K562 (cell line): ENCODE data around the gene SMURF1. TPM values are rescaled to one million over a fixed set of nuclear protein-coding genes. Genes with fewer than 3 reads are reported as not detected.

Experiments used
- ATAC-seq: fragments of 200-7000 bp; cut with Tn5 transposase; 3 replicates; pipeline ENCODE4 v1.9.1; 2020; ENCODE audit warnings: moderate library complexity
- BruUV-seq: library from RNA; stranded (reverse); fragments of 400-500 nt; replicated peaks from 2 replicates; lab custom pipeline; 2021; lab: Mats Ljungman, UMichigan
- CTCF ChIA-PET: fragments of 300-600 bp; formaldehyde crosslinking; extraction: SDS; loops from one replicate; lab custom pipeline; 2021; ENCODE audit warnings: low intra/inter-chr PET ratio; lab: Yijun Ruan, JAX
- POLR2A ChIA-PET: fragments of 300-600, 350-650 bp; sonication (Branson Sonifier 250); formaldehyde crosslinking; extraction: SDS; loops from one replicate; lab custom pipeline; 2021; ENCODE audit warnings: antibody characterized with exemption, inconsistent platforms; lab: Yijun Ruan, JAX
- DNase-seq, 4 experiments: peaks; one replicate each; pipeline versions ENCODE4 v3.0.0 to v3.0.0-alpha.2; 2011 to 2018; ENCODE audit warnings: low spot score in 3 of 4, mixed read lengths in 3 of 4; ENCODE audit errors: extremely low read depth in 1 of 4
- FAIRE-seq: peaks from 2 replicates; lab custom pipeline; 2011; peaks lifted over from hg19 to GRCh38; lab: Jason Lieb, UNC
- H2AFZ ChIP-seq: 2 replicates; pipeline ENCODE4 v1.6.0; 2011; ENCODE audit warnings: low read depth, low read length, control low read depth, inconsistent platforms
- H3K27ac ChIP-seq: fragments of 200-600 bp; 3 replicates; pipeline ENCODE4 v1.8.0; 2011; ENCODE audit warnings: low read depth, mild to moderate bottlenecking, control low read depth, inconsistent platforms, low read length, moderate library complexity, mixed read lengths; ENCODE audit errors: extremely low read depth
- H3K27me3 ChIP-seq, 2 experiments: fragments of 300-600 bp in 1 of 2; 2 replicates in 1 of 2; 3 replicates in 1 of 2; pipeline versions ENCODE4 v1.6.0 to v1.8.0; 2011; ENCODE audit warnings: inconsistent platforms in 2 of 2, low read length in 2 of 2, mild to moderate bottlenecking in 1 of 2, mixed read lengths in 1 of 2, moderate library complexity in 1 of 2; ENCODE audit not compliant: control insufficient read depth in 2 of 2, insufficient read depth in 2 of 2
- H3K36me3 ChIP-seq: fragments of 300-600 bp; 3 replicates; pipeline ENCODE4 v1.8.0; 2011; ENCODE audit warnings: mild to moderate bottlenecking, low read length, inconsistent platforms; ENCODE audit not compliant: control insufficient read depth, insufficient read depth
- H3K4me1 ChIP-seq, 2 experiments: fragments of 200-600 bp in 1 of 2; replicated peaks in 1 of 2; 2 replicates in 1 of 2; 3 replicates in 1 of 2; pipeline versions ENCODE4 v1.5.1 to v1.8.0; 2011; ENCODE audit warnings: inconsistent platforms in 2 of 2, low read length in 2 of 2, mild to moderate bottlenecking in 1 of 2, mixed read lengths in 1 of 2, moderate library complexity in 1 of 2; ENCODE audit not compliant: control insufficient read depth in 2 of 2, insufficient read depth in 2 of 2
- H3K4me2 ChIP-seq: 2 replicates; pipeline ENCODE4 v1.6.1; 2011; ENCODE audit warnings: low read length, control low read depth, inconsistent platforms, mixed read lengths; ENCODE audit not compliant: insufficient read depth
- H3K4me3 ChIP-seq: fragments of 200-600 bp; sonication (generic), shearing (Covaris generic); 2 replicates; pipeline ENCODE4 v1.5.1; 2016; ENCODE audit warnings: control low read depth, inconsistent platforms
- H3K79me2 ChIP-seq: fragments of 200-600 bp; 3 replicates; pipeline ENCODE4 v1.8.0; 2011; ENCODE audit warnings: low read length, inconsistent platforms; ENCODE audit not compliant: control insufficient read depth, insufficient read depth
- H3K9ac ChIP-seq, 2 experiments: 2 replicates each; pipeline versions ENCODE4 v1.6.0 to v1.6.1; 2011; ENCODE audit warnings: low read depth in 2 of 2, low read length in 2 of 2, control low read depth in 1 of 2, inconsistent platforms in 1 of 2, mild to moderate bottlenecking in 1 of 2, mixed read lengths in 1 of 2; ENCODE audit not compliant: insufficient read depth in 1 of 2
- H3K9me1 ChIP-seq: one replicate; pipeline ENCODE4 v1.6.0; 2011; ENCODE audit warnings: inconsistent platforms, mild to moderate bottlenecking, low read length, moderate library complexity; ENCODE audit not compliant: control insufficient read depth, insufficient read depth
- H3K9me3 ChIP-seq: replicated peaks from 2 replicates; pipeline ENCODE4 v1.5.1; 2011; ENCODE audit warnings: low read depth, low read length, inconsistent platforms; ENCODE audit not compliant: control insufficient read depth, insufficient read depth
- H4K20me1 ChIP-seq: replicated peaks from 2 replicates; pipeline ENCODE4 v1.6.1; 2011; ENCODE audit warnings: low read length, inconsistent platforms, mixed read lengths; ENCODE audit not compliant: control insufficient read depth, insufficient read depth
- CAMTA2 ChIP-seq: fragments of 250-450 bp; sonication (Bioruptor Pico); conservative IDR thresholded peaks from 2 replicates; pipeline ENCODE4 v1.5.1; 2022
- E2F3 ChIP-seq: fragments of 250-450 bp; sonication (Bioruptor Pico); IDR thresholded peaks from 2 replicates; pipeline ENCODE4 v1.4.0; 2020; ENCODE audit warnings: mild to moderate bottlenecking
- ERF ChIP-seq: fragments of 450-650 bp; formaldehyde crosslinking; IDR thresholded peaks from 2 replicates; pipeline ENCODE4 v1.4.0; 2020; ENCODE audit warnings: mild to moderate bottlenecking, mixed read lengths
- FOXP1 ChIP-seq: sonication (generic); formaldehyde crosslinking; IDR thresholded peaks from 2 replicates; pipeline ENCODE4 v1.8.0; 2022; ENCODE audit warnings: mild to moderate bottlenecking, missing genetic modification reagents
- RUNX1 ChIP-seq: sonication (generic); IDR thresholded peaks from 2 replicates; pipeline ENCODE4 v1.6.1; 2016; ENCODE audit warnings: antibody characterized with exemption, low read depth
- SAFB2 ChIP-seq: fragments of 200-400 bp; formaldehyde crosslinking; IDR thresholded peaks from 2 replicates; pipeline ENCODE4 v1.6.1; 2018; ENCODE audit warnings: borderline replicate concordance, low read length, low read depth, moderate library complexity; ENCODE audit not compliant: severe bottlenecking
- SIRT6 ChIP-seq: IDR thresholded peaks from one replicate; pipeline ENCODE4 v1.6.1; 2012; ENCODE audit warnings: low read depth, mild to moderate bottlenecking, control low read depth, inconsistent platforms, low read length, moderate library complexity
- SRSF1 ChIP-seq: fragments of 200-400 bp; formaldehyde crosslinking; IDR thresholded peaks from 2 replicates; pipeline ENCODE4 v1.6.1; 2017; ENCODE audit warnings: mild to moderate bottlenecking, low read depth, low read length, moderate library complexity
- TAF9B ChIP-seq: fragments of 450-650 bp; IDR thresholded peaks from 2 replicates; pipeline ENCODE4 v1.6.1; 2018; ENCODE audit warnings: mild to moderate bottlenecking; ENCODE audit not compliant: partially characterized antibody
- ZBTB7A ChIP-seq: IDR thresholded peaks from 2 replicates; pipeline ENCODE4 v1.6.1; 2011; ENCODE audit warnings: low read depth, mild to moderate bottlenecking, low read length, moderate library complexity, borderline replicate concordance; ENCODE audit not compliant: control insufficient read depth
- ZNF212 ChIP-seq: fragments of 450-650 bp; formaldehyde crosslinking; IDR thresholded peaks from 2 replicates; pipeline ENCODE4 v1.4.0; 2020; ENCODE audit warnings: mild to moderate bottlenecking
- ZNF75A ChIP-seq: fragments of 450-650 bp; formaldehyde crosslinking; IDR thresholded peaks from 2 replicates; pipeline ENCODE4 v1.4.0; 2020; ENCODE audit warnings: mild to moderate bottlenecking
- in situ Hi-C: fragments of 300-500 bp; cut with MboI; formaldehyde crosslinking; loops from 4 replicates; pipeline ENCODE4 v1.15.0; 2018; ENCODE audit warnings: inconsistent platforms, mixed read lengths
- intact Hi-C: fragments of 100-400 bp; cut with micrococcal nuclease; formaldehyde crosslinking; loops from 2 replicates; pipeline ENCODE4 v1.14.2; 2022
- polyA plus RNA-seq, 8 experiments: library from polyadenylated mRNA; depleted of rRNA in 4 of 8; stranded (reverse) in 5 of 8; unstranded in 3 of 8; fragments of >200 nt; fragmentation: Nextera tagmentation in 2 of 8; fragmentation: Illumina TruSeq in 1 of 8; extraction: Ambion mirVana in 2 of 8; extraction: Trizol in 1 of 8; gene quantifications; 2 replicates each; pipeline versions ENCODE4 v1.2.1 to v1.2.3, GENCODE V29; 2011 to 2014; ENCODE audit warnings: inconsistent platforms in 1 of 8, missing spikeins in 1 of 8
- total RNA-seq, 7 experiments: library from RNA; depleted of rRNA in 6 of 7; stranded (reverse); fragments of >200 nt in 6 of 7; fragmentation: Illumina TruSeq in 2 of 7; extraction: Trizol in 2 of 7; gene quantifications; 2 replicates each; pipeline versions ENCODE4 v1.2.1 to v1.2.3, GENCODE V29; 2011 to 2021; ENCODE audit warnings: low replicate concordance in 1 of 7
- TF ChIP-seq, protein P1 (sequence below): sonication (generic); formaldehyde crosslinking; IDR thresholded peaks from 2 replicates; pipeline ENCODE4 v1.5.0; 2020; ENCODE audit warnings: missing genetic modification reagents

Gene SMURF1
- total and polyA plus RNA-seq, 9 of the 15 experiments (the other 6 are each of a cell fraction or from before 2014, with no cell fraction given), result 1.0 to 20.1 (median 12.6) TPM

DNA sequence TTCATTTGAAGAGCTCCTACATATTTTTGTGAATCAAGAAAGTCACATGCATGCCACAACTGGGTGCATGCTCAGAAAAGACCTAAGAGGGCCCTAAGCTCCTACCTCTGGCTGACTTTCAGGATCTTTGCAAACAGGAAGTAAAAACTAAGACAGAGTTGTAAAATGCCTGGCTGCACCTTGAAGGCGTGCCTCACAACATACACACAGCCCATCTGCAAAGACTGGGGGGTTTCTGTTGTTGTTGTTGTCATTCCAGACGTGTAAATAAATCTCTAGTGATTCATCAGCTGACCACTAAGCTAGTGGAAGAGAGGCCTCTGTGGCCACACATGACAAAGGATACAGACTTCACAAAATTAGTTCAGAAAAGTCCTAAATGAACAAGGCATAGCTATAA, 31.8 kb downstream of the SMURF1 start (continued):
- TF ChIP-seq SAFB2, result no peak
- TF ChIP-seq FOXP1 (CRISPR knock-in tag), result no peak
- TF ChIP-seq, protein P1, sequence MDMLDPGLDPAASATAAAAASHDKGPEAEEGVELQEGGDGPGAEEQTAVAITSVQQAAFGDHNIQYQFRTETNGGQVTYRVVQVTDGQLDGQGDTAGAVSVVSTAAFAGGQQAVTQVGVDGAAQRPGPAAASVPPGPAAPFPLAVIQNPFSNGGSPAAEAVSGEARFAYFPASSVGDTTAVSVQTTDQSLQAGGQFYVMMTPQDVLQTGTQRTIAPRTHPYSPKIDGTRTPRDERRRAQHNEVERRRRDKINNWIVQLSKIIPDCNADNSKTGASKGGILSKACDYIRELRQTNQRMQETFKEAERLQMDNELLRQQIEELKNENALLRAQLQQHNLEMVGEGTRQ, result no peak
- no peak for TF ChIP-seq ZNF212
- TF ChIP-seq E2F3 (CRISPR knock-in tag), result no peak
- no peak for TF ChIP-seq ZNF75A (CRISPR knock-in tag)
- TF ChIP-seq SRSF1, result no peak
- TF ChIP-seq, all 486 proteins: peak for 0

DNA sequence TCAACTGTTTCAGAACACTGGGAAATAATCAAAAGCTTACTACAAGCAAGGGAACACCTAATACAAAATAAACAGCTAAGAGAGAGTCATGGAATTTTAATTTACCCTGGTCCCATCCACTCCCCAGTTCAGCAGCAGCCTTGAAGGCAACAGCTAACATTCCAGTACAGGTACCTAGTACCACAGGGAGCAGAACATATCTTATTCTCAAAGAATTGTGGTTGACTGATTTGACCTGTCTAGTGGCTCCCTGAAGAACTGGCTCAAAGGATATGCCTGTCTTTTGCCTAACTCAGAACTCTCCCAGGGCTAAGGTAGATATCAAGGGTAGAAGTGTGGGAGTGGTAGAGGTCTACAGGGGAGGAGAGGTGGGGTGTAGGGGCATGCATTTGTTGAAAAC, 32.3 kb downstream of the SMURF1 start:
- no peak for FAIRE-seq
- H3K27ac ChIP-seq, result no peak overlapping the region
- no peak overlapping the region for H3K4me2 ChIP-seq
- peaks cover 3 to 9% of the 10 kb centered on the region in 2 experiments; a peak in 2 of 5 replicates for H3K4me1 ChIP-seq
- no peak for DNase-seq
- TF ChIP-seq ZBTB7A (no peak), SIRT6 (no peak), CAMTA2 (CRISPR knock-in tag) (no peak), TAF9B (no peak), ERF (CRISPR knock-in tag) (no peak), RUNX1 (no peak)
- in situ Hi-C loops, result no loop called here
- no TSS peak for BruUV-seq
- CTCF ChIA-PET, result interaction anchor here (0.5 kb wide), 1 partner anchor 54 kb away, joined by 3 read pairs; no protein-coding TSS in a partner anchor
- no peak overlapping the region for H3K9ac ChIP-seq
- no peaks in the 10 kb centered on the region; the same call in 1 of the 2 replicates for H3K9me3 ChIP-seq
- no peaks in the 10 kb centered on the region for H3K36me3 ChIP-seq
- POLR2A ChIA-PET, result interaction anchor here (0.5 to 1.3 kb wide), 5 partner anchors 8 to 1317 kb away, joined by 3 to 4 read pairs (median 4); partner anchors contain the start of gene ZCWPW1
- H4K20me1 ChIP-seq, result 0 out of 2 replicates have a peak, but pooled peaks cover 2% of the 10 kb centered on the region
- intact Hi-C loops, result no loop called here
- no peaks in the 10 kb centered on the region for H3K27me3 ChIP-seq
- no peak overlapping the region for H2AFZ ChIP-seq
- no peak overlapping the region for H3K4me3 ChIP-seq
- ATAC-seq, result peak; percentile 61
- H3K9me1 ChIP-seq, result peaks cover 4% of the 10 kb centered on the region
- peaks cover 67% of the 10 kb centered on the region for H3K79me2 ChIP-seq
